B cell (primary cell): ENCODE data around the gene ZNF575. TPM values are rescaled to one million over a fixed set of nuclear protein-coding genes. Genes with fewer than 3 reads are reported as not detected.

Source experiments
- ATAC-seq: fragments of 200-7000 bp; cut with Tn5 transposase; one replicate; pipeline ENCODE4 v1.10.0; 2021; ENCODE audit warnings: low read depth, mild to moderate bottlenecking, moderate number of reproducible peaks, moderate library complexity
- CTCF ChIA-PET: fragments of 350-600 bp; sonication (Branson Sonifier 250); formaldehyde crosslinking; loops from one replicate; lab custom pipeline; 2021; ENCODE audit warnings: antibody characterized with exemption, inconsistent platforms; lab: Charles Lee
- POLR2A ChIA-PET: fragments of 350-600 bp; sonication (Branson Sonifier 250); formaldehyde crosslinking; loops from one replicate; lab custom pipeline; 2021; ENCODE audit warnings: antibody characterized with exemption; lab: Charles Lee
- DNase-seq: peaks from one replicate; pipeline ENCODE4 v3.0.0; 2013
- H2AFZ ChIP-seq: 2 replicates; pipeline ENCODE4 v1.6.1; 2012; ENCODE audit warnings: mild to moderate bottlenecking, low read depth, low read length; ENCODE audit not compliant: insufficient read depth, poor library complexity, severe bottlenecking
- H3K27ac ChIP-seq, 2 donors: 1 replicate in 1 of 2; 2 replicates in 1 of 2; pipeline ENCODE4 v1.5.1; 2012 to 2013; ENCODE audit warnings: low read length in 2 of 2, mild to moderate bottlenecking in 2 of 2, moderate library complexity in 1 of 2
- H3K27me3 ChIP-seq, 4 experiments: fragments of 200-600 bp in 1 of 4; sonication (generic) in 1 of 4; replicated peaks in 1 of 4; 1 replicate in 2 of 4; 2 replicates in 2 of 4; pipeline versions ENCODE4 v1.6.1 to v1.7.0; 2013 to 2016; ENCODE audit warnings: low read length in 3 of 4, mild to moderate bottlenecking in 2 of 4, mixed read lengths in 1 of 4, moderate library complexity in 1 of 4; ENCODE audit not compliant: insufficient read depth in 4 of 4, control insufficient read depth in 3 of 4; ENCODE audit errors: control extremely low read depth in 1 of 4
- H3K36me3 ChIP-seq, 2 experiments: replicated peaks in 1 of 2; 1 replicate in 1 of 2; 2 replicates in 1 of 2; pipeline versions ENCODE4 v1.6.1 to v1.7.1; 2013; ENCODE audit warnings: low read length in 1 of 2; ENCODE audit not compliant: insufficient read depth in 2 of 2, control insufficient read depth in 1 of 2; ENCODE audit errors: control extremely low read depth in 1 of 2, extremely low read depth in 1 of 2
- H3K4me1 ChIP-seq, 2 donors: fragments of 200-600 bp in 1 of 2; sonication (generic) in 1 of 2; 1 replicate in 1 of 2; 2 replicates in 1 of 2; pipeline versions ENCODE4 v1.5.1 to v1.6.1; 2013 to 2017; ENCODE audit warnings: low read length in 2 of 2; ENCODE audit not compliant: control insufficient read depth in 2 of 2, insufficient read depth in 2 of 2
- H3K4me2 ChIP-seq: replicated peaks from 2 replicates; pipeline ENCODE3; 2012; ENCODE audit warnings: mild to moderate bottlenecking, low read depth, low read length; ENCODE audit not compliant: poor library complexity, severe bottlenecking
- H3K4me3 ChIP-seq, 5 experiments: fragments of 200-600 bp in 1 of 5; sonication (generic) in 1 of 5; 1 replicate in 3 of 5; 2 replicates in 2 of 5; pipeline versions ENCODE4 v1.5.1 to v1.7.0; 2011 to 2016; ENCODE audit warnings: low read length in 4 of 5, mild to moderate bottlenecking in 4 of 5, low read depth in 2 of 5, control low read depth in 1 of 5, moderate library complexity in 1 of 5; ENCODE audit not compliant: insufficient read depth in 1 of 5; ENCODE audit errors: control extremely low read depth in 1 of 5, extremely low read depth in 1 of 5
- H3K79me2 ChIP-seq: fragments of 200-600 bp; sonication (generic); one replicate; pipeline ENCODE4 v1.6.0; 2016; ENCODE audit warnings: low read length; ENCODE audit not compliant: control insufficient read depth, insufficient read depth
- H3K9ac ChIP-seq: fragments of 200-600 bp; sonication (generic); 2 replicates; pipeline ENCODE4 v1.6.1; 2017; ENCODE audit warnings: mild to moderate bottlenecking, low read length, moderate library complexity
- H3K9me3 ChIP-seq, 3 donors: one replicate each; pipeline versions ENCODE4 v1.6.1 to v1.7.1; 2013; ENCODE audit warnings: low read length in 2 of 3; ENCODE audit not compliant: control insufficient read depth in 2 of 3, insufficient read depth in 1 of 3; ENCODE audit errors: control extremely low read depth in 1 of 3
- H4K20me1 ChIP-seq: 2 replicates; pipeline ENCODE4 v1.6.0; 2012; ENCODE audit warnings: mild to moderate bottlenecking, low read length; ENCODE audit not compliant: insufficient read depth, control insufficient read depth, poor library complexity, severe bottlenecking
- H3K27ac Mint-ChIP-seq: one replicate; pipeline ENCODE4 v1.8.0; 2021; ENCODE audit warnings: mixed read lengths
- H3K27me3 Mint-ChIP-seq: one replicate; pipeline ENCODE4 v1.8.0; 2021; ENCODE audit warnings: mixed read lengths
- H3K4me1 Mint-ChIP-seq: one replicate; pipeline ENCODE4 v1.8.0; 2021; ENCODE audit warnings: mixed read lengths
- H3K4me3 Mint-ChIP-seq: one replicate; pipeline ENCODE4 v1.8.0; 2021; ENCODE audit warnings: mixed read lengths
- H3K9me3 Mint-ChIP-seq: one replicate; pipeline ENCODE4 v1.8.0; 2022; ENCODE audit warnings: mixed read lengths; ENCODE audit not compliant: insufficient read depth
- CTCF ChIP-seq: fragments of 200-600 bp; IDR thresholded peaks from one replicate; pipeline ENCODE4 v1.8.0; 2022; ENCODE audit warnings: antibody characterized with exemption, mild to moderate bottlenecking
- EZH2 ChIP-seq: IDR thresholded peaks from 2 replicates; pipeline ENCODE4 v1.6.1; 2012; ENCODE audit warnings: borderline replicate concordance, low read depth, mild to moderate bottlenecking, moderate library complexity, low read length; ENCODE audit not compliant: insufficient read depth, poor library complexity, severe bottlenecking
- WGBS: methylation state at CpG from one replicate; pipeline ENCODE4 v1.1.5; 2013; ENCODE audit warnings: missing lambda C conversion rate; ENCODE audit not compliant: insufficient coverage; 5-methylcytosine and 5-hydroxymethylcytosine counted together
- intact Hi-C: fragments of 100-400 bp; cut with micrococcal nuclease; formaldehyde crosslinking; loops from one replicate; pipeline ENCODE4 v1.10.0; 2022
- polyA plus RNA-seq: library from polyadenylated mRNA; depleted of rRNA; stranded (reverse); fragments of >200 nt; gene quantifications from 2 replicates; pipeline ENCODE4 v1.2.3, GENCODE V29; 2012
- total RNA-seq, 2 donors: library from RNA; stranded (reverse); fragments of 120-200 nt in 1 of 2; gene quantifications; 1 replicate in 1 of 2; 2 replicates in 1 of 2; pipeline versions ENCODE4 v1.2.3 to v1.2.4, GENCODE V29; 2013 to 2022

The ZNF575 gene
- total and polyA plus RNA-seq, 2 donors (not counting 1 experiment from before 2014, with no cell fraction given) = 2.3 to 4.0 TPM

- Histone ChIP-seq H3K9me3 (no peaks in the 10 kb centered on the region), H2AFZ (no peak overlapping the region), H3K9ac (no peak overlapping the region), H3K36me3 (peaks cover 3 to 66% of the 10 kb centered on the region in 2 experiments), H4K20me1 (peaks cover 15% of the 10 kb centered on the region), H3K4me2 (no peak overlapping the region), H3K4me1 (no peaks in the 10 kb centered on the region), H3K79me2 (peaks cover 6% of the 10 kb centered on the region), H3K27ac (no peak overlapping the region), H3K27me3 (no peaks in the 10 kb centered on the region), H3K4me3 (no peak overlapping the region)
- no peaks in the 10 kb centered on the region for H3K9me3 Mint-ChIP-seq
- DNase-seq = no peak
- no peaks in the 10 kb centered on the region for H3K4me1 Mint-ChIP-seq
- no peak overlapping the region for H3K27ac Mint-ChIP-seq
- H3K27me3 Mint-ChIP-seq = no peaks in the 10 kb centered on the region
- ChIA-PET CTCF (interaction anchor here (0.7 kb wide), 1 partner anchor 124 kb away, joined by 3 read pairs; no protein-coding TSS in a partner anchor), POLR2A (no interaction called here)
- no peak overlapping the region for H3K4me3 Mint-ChIP-seq
- ATAC-seq = no peak
- no peak for TF ChIP-seq EZH2
- TF ChIP-seq CTCF = no peak
- 100% methylated on average over 1 of the region's 2 CpGs for WGBS
- intact Hi-C loops = no loop called here
Measured at GRCh38 chr19:43548706-43549105, 15.7 kb downstream of the ZNF575 start.

- peaks cover 7 to 70% of the 10 kb centered on the region in 2 experiments for H3K36me3 ChIP-seq
- Mint-ChIP-seq H3K27ac (no peak overlapping the region), H3K4me3 (no peak overlapping the region), H3K27me3 (no peaks in the 10 kb centered on the region), H3K9me3 (no peaks in the 10 kb centered on the region), H3K4me1 (peaks cover 7% of the 10 kb centered on the region)
- H3K4me1 ChIP-seq = peaks cover 0 to 9% of the 10 kb centered on the region in 2 donors
- ATAC-seq (no peak), DNase-seq (no peak)
- H3K27ac ChIP-seq = no peak overlapping the region
- ChIA-PET POLR2A (no interaction called here), CTCF (interaction anchor here (8.9 kb wide), 1 partner anchor 43 kb away, joined by 126 read pairs; the partner anchor contains the start of genes IRGQ and ZNF576)
- H3K9me3 ChIP-seq = no peaks in the 10 kb centered on the region
- peaks cover 29% of the 10 kb centered on the region for H3K79me2 ChIP-seq
- H3K4me2 ChIP-seq = no peak overlapping the region
- 93% methylated on average over 20 of the region's 23 CpGs for WGBS
- intact Hi-C loops = no loop called here
- peaks cover 28% of the 10 kb centered on the region for H4K20me1 ChIP-seq
- H3K27me3 ChIP-seq = no peaks in the 10 kb centered on the region
- H3K4me3 ChIP-seq = no peak overlapping the region
- no peak for TF ChIP-seq CTCF
- TF ChIP-seq EZH2 = no peak
- H2AFZ ChIP-seq = no peak overlapping the region
- no peak overlapping the region for H3K9ac ChIP-seq
Measured at GRCh38 chr19:43551399-43552197, 18.6 kb downstream of the ZNF575 start.
